Measurements from ENCODE around the gene TEX29.

- TF ChIP-seq CTCF (conservative IDR thresholded peaks at IDR 0.05; ENCODE audit: low read depth, low read length) = no peak
- TF ChIP-seq EZH2 (IDR thresholded peaks at IDR 0.05; ENCODE audit: borderline replicate concordance, low read depth, low read length, poor library complexity, severe bottlenecking) = no peak
Observed at GRCh38 chr13:111314852-111315251, 5.6 kb upstream of the TEX29 start.
